ENCODE data around the gene HOXB8.

The HOXB8 gene

GRCh38 chr17:48563385-48563838 is 51.7 kb downstream of the HOXB8 start:
- Mint-ChIP-seq H3K4me3 (no peak overlapping the region), H3K27ac (no peak overlapping the region), H3K36me3 (ENCODE audit: low read depth) (peaks cover 13% of the 10 kb centered on the region), H3K4me1 (ENCODE audit: low read depth) (peaks cover 8% of the 10 kb centered on the region), H3K9me3 (no peaks in the 10 kb centered on the region), H3K27me3 (ENCODE audit: low read depth) (peaks cover 21% of the 10 kb centered on the region)

DNA sequence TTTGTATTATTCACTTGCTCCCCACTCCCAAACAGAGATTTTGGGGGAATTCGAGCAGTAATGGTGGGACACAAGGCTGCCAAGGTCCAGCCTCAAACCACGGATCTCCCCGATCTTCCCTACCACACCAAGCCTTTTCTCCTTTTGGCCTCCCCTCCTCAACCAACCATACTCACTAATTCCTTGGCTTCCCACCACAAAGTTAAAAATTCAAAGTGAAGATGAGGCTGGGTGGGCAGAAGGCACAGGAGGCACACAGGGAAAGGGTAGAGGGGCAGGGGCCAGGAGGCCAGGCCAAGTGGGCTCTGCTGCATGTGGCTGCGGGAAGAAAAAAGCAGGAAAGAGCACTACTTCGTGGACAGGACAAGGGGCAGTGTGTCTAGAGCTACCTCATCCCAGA is 52.2 kb downstream of the HOXB8 start:
- Mint-ChIP-seq H3K36me3 (ENCODE audit: low read depth) (peaks cover 14% of the 10 kb centered on the region), H3K4me1 (ENCODE audit: low read depth) (peaks cover 5% of the 10 kb centered on the region), H3K4me3 (no peak overlapping the region), H3K27me3 (ENCODE audit: low read depth) (peaks cover 26% of the 10 kb centered on the region), H3K9me3 (no peaks in the 10 kb centered on the region), H3K27ac (no peak overlapping the region)

Data from T-helper 1 cell treated with Interleukin-12 subunit alpha and Interleukin-12 subunit beta and Interleukin-4 antibody, amounts not matched to agents 30 μg/mL and 1 μg/mL, for 36 hours (primary cell).